IMR-90 (cell line): ENCODE measurements around the gene CDC5L. TPM values are rescaled to one million over a fixed set of nuclear protein-coding genes. Genes with fewer than 3 reads are reported as not detected.

ENCODE experiments used
- ATAC-seq: fragments of 200-7000 bp; cut with Tn5 transposase; 2 replicates; pipeline ENCODE4 v1.9.1; 2020; ENCODE audit warnings: low read depth, mild to moderate bottlenecking, moderate library complexity
- BruUV-seq: library from RNA; stranded (reverse); fragments of 400-500 nt; replicated peaks from 2 replicates; lab custom pipeline; 2021; lab: Mats Ljungman, UMichigan
- CTCF ChIA-PET: fragments of 300-600 bp; formaldehyde crosslinking; extraction: SDS; loops from one replicate; lab custom pipeline; 2021; ENCODE audit warnings: antibody characterized with exemption; lab: Yijun Ruan, JAX
- POLR2A ChIA-PET: fragments of 300-600 bp; sonication (Branson Sonifier 250); formaldehyde crosslinking; loops from one replicate; lab custom pipeline; 2022; ENCODE audit warnings: antibody characterized with exemption; ENCODE audit not compliant: unreplicated experiment; lab: Charles Lee
- DNase-seq: peaks from one replicate; pipeline ENCODE4 v3.0.0; 2013
- H2AFZ ChIP-seq: replicated peaks from 2 replicates; pipeline ENCODE3; 2013; ENCODE audit warnings: low read length, mild to moderate bottlenecking; ENCODE audit not compliant: poor library complexity
- H2AK5ac ChIP-seq: 2 replicates; pipeline ENCODE4 v1.6.1; 2013; ENCODE audit warnings: low read depth, low read length, inconsistent platforms
- H2AK9ac ChIP-seq: replicated peaks from 2 replicates; pipeline ENCODE3; 2013; ENCODE audit warnings: mild to moderate bottlenecking, low read depth, low read length, moderate library complexity; ENCODE audit not compliant: poor library complexity
- H2BK120ac ChIP-seq: 2 replicates; pipeline ENCODE4 v1.6.1; 2013; ENCODE audit warnings: low read depth, low read length, inconsistent platforms
- H2BK15ac ChIP-seq: 3 replicates; pipeline ENCODE4 v1.6.1; 2013; ENCODE audit warnings: low read depth, low read length, inconsistent platforms
- H2BK20ac ChIP-seq: 2 replicates; pipeline ENCODE4 v1.6.1; 2013; ENCODE audit warnings: low read depth, mild to moderate bottlenecking, inconsistent platforms, low read length, moderate library complexity
- H2BK5ac ChIP-seq: 2 replicates; pipeline ENCODE4 v1.6.1; 2013; ENCODE audit warnings: mild to moderate bottlenecking, low read depth, low read length, inconsistent platforms; ENCODE audit not compliant: poor library complexity, severe bottlenecking
- H3K14ac ChIP-seq: replicated peaks from 2 replicates; pipeline ENCODE4 v1.6.1; 2013; ENCODE audit warnings: low read depth, low read length, inconsistent platforms
- H3K18ac ChIP-seq: 2 replicates; pipeline ENCODE4 v1.6.1; 2013; ENCODE audit warnings: low read depth, low read length, control low read depth
- H3K23ac ChIP-seq: 2 replicates; pipeline ENCODE4 v1.6.1; 2013; ENCODE audit warnings: low read depth, low read length, inconsistent platforms
- H3K27ac ChIP-seq: 2 replicates; pipeline ENCODE4 v1.5.1; 2013; ENCODE audit warnings: mild to moderate bottlenecking, control low read depth, low read length; ENCODE audit not compliant: insufficient read depth
- H3K27me3 ChIP-seq: 2 replicates; pipeline ENCODE4 v1.6.1; 2013; ENCODE audit warnings: low read length; ENCODE audit not compliant: control insufficient read depth, insufficient read depth
- H3K36me3 ChIP-seq: 2 replicates; pipeline ENCODE4 v1.6.1; 2013; ENCODE audit warnings: low read length, mixed read lengths; ENCODE audit not compliant: control insufficient read depth, insufficient read depth
- H3K4ac ChIP-seq: 2 replicates; pipeline ENCODE4 v1.6.1; 2013; ENCODE audit warnings: low read depth, low read length, inconsistent platforms
- H3K4me1 ChIP-seq: 2 replicates; pipeline ENCODE4 v1.6.1; 2013; ENCODE audit warnings: low read length, mixed read lengths; ENCODE audit not compliant: control insufficient read depth, insufficient read depth
- H3K4me2 ChIP-seq: 2 replicates; pipeline ENCODE4 v1.6.1; 2013; ENCODE audit warnings: low read depth, mild to moderate bottlenecking, control low read depth, low read length, moderate library complexity
- H3K4me3 ChIP-seq: 2 replicates; pipeline ENCODE4 v1.5.1; 2013; ENCODE audit warnings: low read depth, mild to moderate bottlenecking, control low read depth, low read length, moderate library complexity; ENCODE audit not compliant: insufficient read depth
- H3K56ac ChIP-seq: 2 replicates; pipeline ENCODE4 v1.6.1; 2013; ENCODE audit warnings: low read length, inconsistent platforms; ENCODE audit not compliant: insufficient read depth; ENCODE audit errors: extremely low read depth
- H3K79me1 ChIP-seq, 2 experiments: 2 replicates each; pipeline ENCODE4 v1.6.1; 2013; ENCODE audit warnings: low read length in 2 of 2, inconsistent platforms in 1 of 2, low read depth in 1 of 2
- H3K9ac ChIP-seq: 2 replicates; pipeline ENCODE4 v1.6.1; 2013; ENCODE audit warnings: low read depth, low read length, control low read depth
- H3K9me1 ChIP-seq: 2 replicates; pipeline ENCODE4 v1.6.1; 2013; ENCODE audit warnings: low read length, inconsistent platforms; ENCODE audit not compliant: insufficient read depth
- H3K9me3 ChIP-seq: 2 replicates; pipeline ENCODE4 v1.6.1; 2013; ENCODE audit warnings: low read length; ENCODE audit not compliant: control insufficient read depth, insufficient read depth
- H4K20me1 ChIP-seq: 2 replicates; pipeline ENCODE4 v1.6.1; 2013; ENCODE audit warnings: low read length, inconsistent platforms; ENCODE audit not compliant: insufficient read depth
- H4K5ac ChIP-seq: 2 replicates; pipeline ENCODE4 v1.6.1; 2013; ENCODE audit warnings: mild to moderate bottlenecking, low read depth, low read length, control low read depth
- H4K8ac ChIP-seq, 2 experiments: 2 replicates each; pipeline ENCODE4 v1.6.1; 2013; ENCODE audit warnings: low read depth in 2 of 2, low read length in 2 of 2, control low read depth in 1 of 2, inconsistent platforms in 1 of 2
- H4K91ac ChIP-seq: 2 replicates; pipeline ENCODE4 v1.6.1; 2013; ENCODE audit warnings: low read depth, low read length, inconsistent platforms; ENCODE audit not compliant: insufficient read depth
- BHLHE40 ChIP-seq: fragments of 150-350 bp; IDR thresholded peaks from 2 replicates; pipeline ENCODE4 v1.6.1; 2016; ENCODE audit warnings: mild to moderate bottlenecking, low read depth, low read length
- CEBPB ChIP-seq: IDR thresholded peaks from 2 replicates; pipeline ENCODE4 v1.6.1; 2012; ENCODE audit warnings: low read depth, low read length, improper control_type of control experiment
- CHD1 ChIP-seq: IDR thresholded peaks from 2 replicates; pipeline ENCODE4 v1.6.1; 2012; ENCODE audit warnings: low read depth, low read length, improper control_type of control experiment
- FOS ChIP-seq: fragments of 150-350 bp; IDR thresholded peaks from 2 replicates; pipeline ENCODE4 v1.6.1; 2016; ENCODE audit warnings: low read depth, low read length
- MAFK ChIP-seq: IDR thresholded peaks from 2 replicates; pipeline ENCODE4 v1.6.1; 2012; ENCODE audit warnings: low read depth, low read length, improper control_type of control experiment
- MAZ ChIP-seq: IDR thresholded peaks from 2 replicates; pipeline ENCODE4 v1.6.1; 2012; ENCODE audit warnings: low read depth, mild to moderate bottlenecking, low read length, improper control_type of control experiment, moderate library complexity, borderline replicate concordance
- MXI1 ChIP-seq: IDR thresholded peaks from 2 replicates; pipeline ENCODE4 v1.6.1; 2012; ENCODE audit warnings: low read depth, mild to moderate bottlenecking, low read length, moderate library complexity, borderline replicate concordance
- NFE2L2 ChIP-seq: fragments of 150-350 bp; IDR thresholded peaks from 2 replicates; pipeline ENCODE4 v1.6.1; 2016; ENCODE audit warnings: low read depth, mild to moderate bottlenecking, low read length
- POLR2A ChIP-seq: IDR thresholded peaks from 2 replicates; pipeline ENCODE4 v1.6.1; 2012; ENCODE audit warnings: mild to moderate bottlenecking, low read depth, low read length
- RAD21 ChIP-seq: IDR thresholded peaks from 2 replicates; pipeline ENCODE4 v1.6.1; 2012; ENCODE audit warnings: low read length, improper control_type of control experiment
- RCOR1 ChIP-seq: IDR thresholded peaks from 2 replicates; pipeline ENCODE4 v1.6.1; 2012; ENCODE audit warnings: mild to moderate bottlenecking, low read length, improper control_type of control experiment; ENCODE audit not compliant: insufficient replicate concordance
- RFX5 ChIP-seq: IDR thresholded peaks from 2 replicates; pipeline ENCODE4 v1.8.0; 2012; ENCODE audit warnings: low read depth, mild to moderate bottlenecking, low read length, moderate library complexity
- SMC3 ChIP-seq: fragments of 150-350 bp; IDR thresholded peaks from 2 replicates; pipeline ENCODE4 v1.6.1; 2016; ENCODE audit warnings: low read depth, mild to moderate bottlenecking, antibody characterized with exemption, low read length, moderate library complexity
- USF2 ChIP-seq: fragments of 150-350 bp; IDR thresholded peaks from 2 replicates; pipeline ENCODE4 v1.6.1; 2017; ENCODE audit warnings: mild to moderate bottlenecking, antibody characterized with exemption, low read length, low read depth
- WGBS, 2 experiments: methylation state at CpG; one replicate each; pipeline versions ENCODE4 v1.1.5 to v1.1.7; 2013; ENCODE audit warnings: missing lambda C conversion rate in 2 of 2; ENCODE audit not compliant: insufficient read length in 1 of 2; ENCODE audit errors: extremely low coverage in 2 of 2; 5-methylcytosine and 5-hydroxymethylcytosine counted together
- dilution Hi-C: fragments of 300-500 bp; cut with HindIII; formaldehyde crosslinking; loops from one replicate; pipeline ENCODE4 v1.14.3; 2018; ENCODE audit warnings: low sequenced_read_pairs; ENCODE audit not compliant: unreplicated experiment
- in situ Hi-C: fragments of 300-500 bp; cut with MboI; formaldehyde crosslinking; loops from 3 replicates; pipeline ENCODE4 v1.14.3; 2019; ENCODE audit warnings: low sequenced_read_pairs, inconsistent platforms, mixed read lengths
- intact Hi-C: fragments of 100-400 bp; cut with micrococcal nuclease; formaldehyde crosslinking; loops from 2 replicates; pipeline ENCODE4 v1.10.0; 2022
- polyA plus RNA-seq, 3 experiments: library from polyadenylated mRNA; depleted of rRNA; stranded (reverse); fragments of >200 nt; gene quantifications; 2 replicates each; pipeline ENCODE4 v1.2.3, GENCODE V29; 2012; ENCODE audit warnings: low replicate concordance in 1 of 3
- total RNA-seq: library from RNA; depleted of rRNA; stranded (reverse); fragments of >200 nt; gene quantifications from 2 replicates; pipeline ENCODE4 v1.2.3, GENCODE V29; 2012
- TF ChIP-seq, protein P1 (sequence below): conservative IDR thresholded peaks from 2 replicates; pipeline ENCODE4 v1.5.1; 2012; ENCODE audit warnings: mild to moderate bottlenecking, low read depth, low read length, improper control_type of control experiment
- TF ChIP-seq, protein P2 (sequence below): fragments of 150-350 bp; IDR thresholded peaks from 2 replicates; pipeline ENCODE4 v1.6.1; 2016; ENCODE audit warnings: low read depth, mild to moderate bottlenecking, low read length, moderate library complexity, borderline replicate concordance

The CDC5L gene
- total and polyA plus RNA-seq, 2 of the 4 experiments (the other 2 are of a cell fraction): 9.9 to 17.7 TPM

GRCh38 chr6:44453146-44453545 is 65.6 kb downstream of the CDC5L start:
- H3K9me1 ChIP-seq: peaks cover 13% of the 10 kb centered on the region
- H4K20me1 ChIP-seq: no peaks in the 10 kb centered on the region
- TF ChIP-seq, protein P1, sequence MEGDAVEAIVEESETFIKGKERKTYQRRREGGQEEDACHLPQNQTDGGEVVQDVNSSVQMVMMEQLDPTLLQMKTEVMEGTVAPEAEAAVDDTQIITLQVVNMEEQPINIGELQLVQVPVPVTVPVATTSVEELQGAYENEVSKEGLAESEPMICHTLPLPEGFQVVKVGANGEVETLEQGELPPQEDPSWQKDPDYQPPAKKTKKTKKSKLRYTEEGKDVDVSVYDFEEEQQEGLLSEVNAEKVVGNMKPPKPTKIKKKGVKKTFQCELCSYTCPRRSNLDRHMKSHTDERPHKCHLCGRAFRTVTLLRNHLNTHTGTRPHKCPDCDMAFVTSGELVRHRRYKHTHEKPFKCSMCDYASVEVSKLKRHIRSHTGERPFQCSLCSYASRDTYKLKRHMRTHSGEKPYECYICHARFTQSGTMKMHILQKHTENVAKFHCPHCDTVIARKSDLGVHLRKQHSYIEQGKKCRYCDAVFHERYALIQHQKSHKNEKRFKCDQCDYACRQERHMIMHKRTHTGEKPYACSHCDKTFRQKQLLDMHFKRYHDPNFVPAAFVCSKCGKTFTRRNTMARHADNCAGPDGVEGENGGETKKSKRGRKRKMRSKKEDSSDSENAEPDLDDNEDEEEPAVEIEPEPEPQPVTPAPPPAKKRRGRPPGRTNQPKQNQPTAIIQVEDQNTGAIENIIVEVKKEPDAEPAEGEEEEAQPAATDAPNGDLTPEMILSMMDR: no peak
- no peak for TF ChIP-seq MXI1
- no peak for TF ChIP-seq RFX5
- no peak for TF ChIP-seq SMC3
- no peak for TF ChIP-seq CHD1
- TF ChIP-seq, protein P2, sequence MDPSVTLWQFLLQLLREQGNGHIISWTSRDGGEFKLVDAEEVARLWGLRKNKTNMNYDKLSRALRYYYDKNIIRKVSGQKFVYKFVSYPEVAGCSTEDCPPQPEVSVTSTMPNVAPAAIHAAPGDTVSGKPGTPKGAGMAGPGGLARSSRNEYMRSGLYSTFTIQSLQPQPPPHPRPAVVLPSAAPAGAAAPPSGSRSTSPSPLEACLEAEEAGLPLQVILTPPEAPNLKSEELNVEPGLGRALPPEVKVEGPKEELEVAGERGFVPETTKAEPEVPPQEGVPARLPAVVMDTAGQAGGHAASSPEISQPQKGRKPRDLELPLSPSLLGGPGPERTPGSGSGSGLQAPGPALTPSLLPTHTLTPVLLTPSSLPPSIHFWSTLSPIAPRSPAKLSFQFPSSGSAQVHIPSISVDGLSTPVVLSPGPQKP: no peak
- TF ChIP-seq FOS: no peak
- no peak for TF ChIP-seq POLR2A
- no peak for TF ChIP-seq MAFK
- TF ChIP-seq RCOR1: no peak
- no peak for TF ChIP-seq BHLHE40
- TF ChIP-seq RAD21: no peak
- no peak for TF ChIP-seq MAZ
- TF ChIP-seq CEBPB: no peak
- no peak for TF ChIP-seq USF2
- no peak for TF ChIP-seq NFE2L2
- no peak overlapping the region; the same call in 1 of the 2 replicates for H3K14ac ChIP-seq
- H3K56ac ChIP-seq: no peak overlapping the region; the same call in 1 of the 2 replicates
- BruUV-seq: no TSS peak
- H2BK15ac ChIP-seq: no peak overlapping the region
- no peak overlapping the region for H4K91ac ChIP-seq
- H3K18ac ChIP-seq: no peak overlapping the region
- peak overlapping the region; percentile 53 for H2BK5ac ChIP-seq
- H3K79me1 ChIP-seq: 0 out of 4 replicates have a peak, but pooled peaks cover 0 to 5% of the 10 kb centered on the region in 2 experiments
- no peak overlapping the region for H3K27ac ChIP-seq
- intact Hi-C loops (no loop called here), dilution Hi-C loops (no loop called here), in situ Hi-C loops (no loop called here)
- no peak overlapping the region for H3K4ac ChIP-seq
- H3K9ac ChIP-seq: no peak overlapping the region
- no peak overlapping the region for H2BK20ac ChIP-seq
- H3K36me3 ChIP-seq: peaks cover 4% of the 10 kb centered on the region; the same call in 1 of the 2 replicates
- no peak overlapping the region for H4K5ac ChIP-seq
- no peak for ATAC-seq
- H3K27me3 ChIP-seq: no peaks in the 10 kb centered on the region
- DNase-seq: peak; percentile 54
- CTCF ChIA-PET: interaction anchor here (1.2 kb wide), 1 partner anchor 13 kb away, joined by 3 read pairs; no protein-coding TSS in a partner anchor
- H3K9me3 ChIP-seq: no peaks in the 10 kb centered on the region
- no peak overlapping the region for H2AK9ac ChIP-seq
- H4K8ac ChIP-seq: no peak overlapping the region
- H2BK120ac ChIP-seq: no peak overlapping the region
- H2AK5ac ChIP-seq: peak overlapping the region; percentile 54; the same call in 1 of the 2 replicates
- H3K23ac ChIP-seq: no peak overlapping the region
- POLR2A ChIA-PET: no interaction called here
- WGBS, 2 experiments: no CpG with 5 or more reads among the region's 1 CpG
- H3K4me3 ChIP-seq: no peak overlapping the region
- peaks cover 17% of the 10 kb centered on the region for H3K4me1 ChIP-seq
- H3K4me2 ChIP-seq: peak overlapping the region; percentile 68
- H2AFZ ChIP-seq: no peak overlapping the region
